CD14-positive monocyte (primary cell): Measurements from ENCODE around the gene FAM228A. TPM values are rescaled to one million over a fixed set of nuclear protein-coding genes. Genes with fewer than 3 reads are reported as not detected.
"Not testable (repeated sequence)": the region's sequence is repeated elsewhere in the genome, so short reads cannot be mapped to it uniquely, and the experiment has no call there.

Experiments
- DNase-seq, 3 donors: peaks; one replicate each; pipeline ENCODE4 v3.0.0-alpha.2; 2011 to 2022
- H2AFZ ChIP-seq: 2 replicates; pipeline ENCODE4 v1.6.0; 2012; ENCODE audit warnings: mild to moderate bottlenecking, low read depth, low read length, inconsistent platforms; ENCODE audit not compliant: insufficient read depth, poor library complexity, severe bottlenecking
- H3K27ac ChIP-seq, 2 donors: 1 replicate in 1 of 2; 2 replicates in 1 of 2; pipeline ENCODE4 v1.5.1; 2012 to 2013; ENCODE audit warnings: low read length in 2 of 2, control low read depth in 1 of 2, inconsistent platforms in 1 of 2, low read depth in 1 of 2, mild to moderate bottlenecking in 1 of 2
- H3K27me3 ChIP-seq, 2 donors: one replicate each; pipeline versions ENCODE4 v1.6.0 to v1.6.1; 2011 to 2013; ENCODE audit warnings: low read length in 2 of 2; ENCODE audit not compliant: control insufficient read depth in 2 of 2, insufficient read depth in 2 of 2
- H3K36me3 ChIP-seq, 2 donors: replicated peaks in 1 of 2; 1 replicate in 1 of 2; 2 replicates in 1 of 2; pipeline versions ENCODE4 v1.5.1 to v1.6.1; 2012 to 2013; ENCODE audit warnings: low read length in 2 of 2, control low read depth in 1 of 2, inconsistent platforms in 1 of 2, mild to moderate bottlenecking in 1 of 2; ENCODE audit not compliant: insufficient read depth in 2 of 2, control insufficient read depth in 1 of 2
- H3K4me1 ChIP-seq, 2 donors: 1 replicate in 1 of 2; 2 replicates in 1 of 2; pipeline versions ENCODE4 v1.5.1 to v1.6.1; 2012 to 2013; ENCODE audit warnings: low read length in 2 of 2, control low read depth in 1 of 2, inconsistent platforms in 1 of 2, mild to moderate bottlenecking in 1 of 2, moderate library complexity in 1 of 2; ENCODE audit not compliant: insufficient read depth in 2 of 2, control insufficient read depth in 1 of 2
- H3K4me2 ChIP-seq: replicated peaks from 2 replicates; pipeline ENCODE3; 2012; ENCODE audit warnings: low read length, moderate library complexity, mild to moderate bottlenecking; ENCODE audit not compliant: poor library complexity, severe bottlenecking; ENCODE audit errors: extremely low read depth
- H3K4me3 ChIP-seq, 3 experiments: fragments of 200-600 bp in 1 of 3; sonication (generic) in 1 of 3; replicated peaks in 1 of 3; 1 replicate in 2 of 3; 2 replicates in 1 of 3; pipeline ENCODE4 v1.5.1; 2011 to 2013; ENCODE audit warnings: low read length in 3 of 3, mild to moderate bottlenecking in 3 of 3, control low read depth in 2 of 3, low read depth in 2 of 3, inconsistent platforms in 1 of 3, moderate library complexity in 1 of 3
- H3K79me2 ChIP-seq: 2 replicates; pipeline ENCODE4 v1.6.0; 2012; ENCODE audit warnings: mild to moderate bottlenecking, control low read depth, inconsistent platforms, low read length, moderate library complexity; ENCODE audit not compliant: insufficient read depth
- H3K9ac ChIP-seq: 2 replicates; pipeline ENCODE4 v1.6.0; 2017; ENCODE audit warnings: low read length, mild to moderate bottlenecking; ENCODE audit not compliant: insufficient read depth, poor library complexity, severe bottlenecking
- H3K9me3 ChIP-seq, 2 donors: replicated peaks in 1 of 2; 1 replicate in 1 of 2; 2 replicates in 1 of 2; pipeline versions ENCODE4 v1.5.1 to v1.6.1; 2012 to 2013; ENCODE audit warnings: low read length in 2 of 2, control low read depth in 1 of 2; ENCODE audit not compliant: control insufficient read depth in 1 of 2, insufficient read depth in 1 of 2
- H4K20me1 ChIP-seq: 2 replicates; pipeline ENCODE4 v1.6.0; 2012; ENCODE audit warnings: mild to moderate bottlenecking, low read length, control low read depth, moderate library complexity; ENCODE audit not compliant: insufficient read depth
- H3K27ac Mint-ChIP-seq, 7 donors: one replicate each; pipeline ENCODE4 v1.8.0; 2020; ENCODE audit warnings: mild to moderate bottlenecking in 7 of 7, mixed read lengths in 7 of 7, moderate library complexity in 6 of 7, inconsistent platforms in 2 of 7
- H3K27me3 Mint-ChIP-seq, 3 donors: one replicate each; pipeline ENCODE4 v1.8.0; 2021 to 2022; ENCODE audit warnings: low read depth in 3 of 3, mild to moderate bottlenecking in 3 of 3, mixed read lengths in 3 of 3, moderate library complexity in 3 of 3, inconsistent platforms in 1 of 3
- H3K36me3 Mint-ChIP-seq, 2 donors: one replicate each; pipeline ENCODE4 v1.8.0; 2020; ENCODE audit warnings: mixed read lengths in 2 of 2, inconsistent platforms in 1 of 2, mild to moderate bottlenecking in 1 of 2
- H3K4me1 Mint-ChIP-seq: one replicate; pipeline ENCODE4 v1.8.0; 2020; ENCODE audit warnings: mild to moderate bottlenecking, mixed read lengths
- H3K4me3 Mint-ChIP-seq, 2 donors: one replicate each; pipeline ENCODE4 v1.8.0; 2020; ENCODE audit warnings: mild to moderate bottlenecking in 2 of 2, mixed read lengths in 2 of 2, moderate library complexity in 1 of 2
- H3K9me3 Mint-ChIP-seq, 7 donors: one replicate each; pipeline ENCODE4 v1.8.0; 2020 to 2022; ENCODE audit warnings: mixed read lengths in 7 of 7, mild to moderate bottlenecking in 6 of 7, moderate library complexity in 6 of 7, inconsistent platforms in 2 of 7
- CTCF ChIP-seq: fragments of 200-600 bp; IDR thresholded peaks from one replicate; pipeline ENCODE4 v1.8.0; 2022; ENCODE audit warnings: antibody characterized with exemption, mild to moderate bottlenecking
- WGBS: methylation state at CpG from one replicate; pipeline ENCODE4 v1.1.5; 2013; ENCODE audit warnings: missing lambda C conversion rate; ENCODE audit not compliant: insufficient coverage; 5-methylcytosine and 5-hydroxymethylcytosine counted together
- intact Hi-C, 2 donors: fragments of 100-400 bp; cut with micrococcal nuclease; formaldehyde crosslinking; loops; one replicate each; pipeline versions ENCODE4 v1.15.0 to v1.15.1; 2023
- polyA plus RNA-seq, 3 donors: library from polyadenylated mRNA; depleted of rRNA in 1 of 3; unstranded in 2 of 3; stranded (reverse) in 1 of 3; fragments of 300-500 nt in 2 of 3; fragments of >200 nt in 1 of 3; fragmentation: Illumina TruSeq in 2 of 3; gene quantifications; 1 replicate in 2 of 3; 2 replicates in 1 of 3; pipeline ENCODE4 v1.2.3, GENCODE V29; 2012 to 2021

The FAM228A gene
- polyA plus RNA-seq, 3 donors: 0.09 to 0.17 TPM; not detected in 1

- Histone ChIP-seq H3K4me2 (no peak overlapping the region), H3K36me3 (no peaks in the 10 kb centered on the region), H3K79me2 (no peaks in the 10 kb centered on the region), H3K4me3 (no peak overlapping the region), H3K9me3 (no peaks in the 10 kb centered on the region), H3K9ac (no peak overlapping the region), H3K4me1 (no peaks in the 10 kb centered on the region), H4K20me1 (no peaks in the 10 kb centered on the region), H3K27ac (no peak overlapping the region), H2AFZ (no peak overlapping the region), H3K27me3 (no peaks in the 10 kb centered on the region)
- intact Hi-C loops: no loop called here
- H3K9me3 Mint-ChIP-seq: peaks cover 5 to 11% (median 6%) of the 10 kb centered on the region in 7 donors
- H3K4me3 Mint-ChIP-seq: no peak overlapping the region
- 88% methylated on average over 2 of the region's 5 CpGs for WGBS
- H3K4me1 Mint-ChIP-seq: no peaks in the 10 kb centered on the region
- no peaks in the 10 kb centered on the region for H3K36me3 Mint-ChIP-seq
- DNase-seq: no peak
- TF ChIP-seq CTCF: no peak
- peaks cover 0 to 2% (median 0%) of the 10 kb centered on the region in 3 donors for H3K27me3 Mint-ChIP-seq
- H3K27ac Mint-ChIP-seq: peak overlapping the region in 1 of 7 donors; percentile 42
These were observed 17.0 kb downstream of the FAM228A start for GRCh38 chr2:24191848-24192247.

- H2AFZ ChIP-seq, H3K4me3 Mint-ChIP-seq, H4K20me1 ChIP-seq, H3K9ac ChIP-seq, intact Hi-C loops, H3K79me2 ChIP-seq, H3K4me1 Mint-ChIP-seq, H3K27me3 ChIP-seq, H3K27ac ChIP-seq, H3K4me3 ChIP-seq, H3K27me3 Mint-ChIP-seq, H3K4me1 ChIP-seq, H3K27ac Mint-ChIP-seq, H3K4me2 ChIP-seq, DNase-seq, H3K9me3 ChIP-seq: not testable (repeated sequence)
- Mint-ChIP-seq H3K9me3 (peaks cover 7 to 19% (median 8%) of the 10 kb centered on the region in 7 donors), H3K36me3 (peaks cover 16 to 20% of the 10 kb centered on the region in 2 donors)
- peaks cover 9 to 14% of the 10 kb centered on the region in 2 donors for H3K36me3 ChIP-seq
- WGBS: no CpG with 5 or more reads among the region's 1 CpG
These were observed 22.4 kb downstream of the FAM228A start for GRCh38 chr2:24197213-24197612.
